GM12878 (cell line): ENCODE measurements around the gene ATXN7L1. TPM values are rescaled to one million over a fixed set of nuclear protein-coding genes. Genes with fewer than 3 reads are reported as not detected.

Source experiments
- ATAC-seq: fragments of 200-7000 bp; cut with Tn5 transposase; 3 replicates; pipeline ENCODE4 v1.9.1; 2020; ENCODE audit warnings: mild to moderate bottlenecking, moderate library complexity
- BruUV-seq: library from RNA; stranded (reverse); fragments of 400-500 nt; replicated peaks from 2 replicates; lab custom pipeline; 2021; lab: Mats Ljungman, UMichigan
- CTCF ChIA-PET: fragments of 300-600 bp; sonication (Branson Sonifier 250); formaldehyde crosslinking; extraction: SDS; loops from one replicate; lab custom pipeline; 2021; ENCODE audit warnings: inconsistent platforms; lab: Yijun Ruan, JAX
- POLR2A ChIA-PET: fragments of 350-600 bp; formaldehyde crosslinking; extraction: SDS; loops from one replicate; lab custom pipeline; 2021; ENCODE audit warnings: inconsistent platforms; lab: Charles Lee
- RAD21 ChIA-PET: fragments of 300-600 bp; sonication (Branson Sonifier 250); formaldehyde crosslinking; loops from one replicate; lab custom pipeline; 2023; ENCODE audit warnings: antibody characterized with exemption; ENCODE audit not compliant: unreplicated experiment; lab: Charles Lee
- SMC1A ChIA-PET: fragments of 300-600 bp; sonication (Branson Sonifier 250); formaldehyde crosslinking; loops from one replicate; lab custom pipeline; 2023; ENCODE audit not compliant: unreplicated experiment, uncharacterized antibody; lab: Charles Lee
- DNase-seq: peaks from one replicate; pipeline ENCODE4 v3.0.0-alpha.2; 2011; ENCODE audit warnings: low read depth, low spot score
- FAIRE-seq: peaks from 3 replicates; lab custom pipeline; 2011; peaks lifted over from hg19 to GRCh38; lab: Jason Lieb, UNC
- H2AFZ ChIP-seq: 2 replicates; pipeline ENCODE4 v1.6.0; 2011; ENCODE audit warnings: low read depth, low read length, control low read depth; ENCODE audit not compliant: control insufficient read depth
- H3K27ac ChIP-seq: 2 replicates; pipeline ENCODE4 v1.5.1; 2011; ENCODE audit warnings: control low read depth; ENCODE audit not compliant: control insufficient read depth, insufficient read depth
- H3K27me3 ChIP-seq, 2 experiments: replicated peaks in 1 of 2; 2 replicates each; pipeline versions ENCODE4 v1.6.0 to v1.6.1; 2011; ENCODE audit warnings: low read length in 1 of 2; ENCODE audit not compliant: control insufficient read depth in 2 of 2, insufficient read depth in 2 of 2
- H3K36me3 ChIP-seq, 2 experiments: 2 replicates each; pipeline ENCODE4 v1.5.1; 2011; ENCODE audit warnings: low read length in 1 of 2; ENCODE audit not compliant: control insufficient read depth in 2 of 2, insufficient read depth in 2 of 2
- H3K4me1 ChIP-seq: 2 replicates; pipeline ENCODE4 v1.6.1; 2011; ENCODE audit warnings: mild to moderate bottlenecking, low read length, moderate library complexity, mixed read lengths; ENCODE audit not compliant: control insufficient read depth, insufficient read depth
- H3K4me2 ChIP-seq: 2 replicates; pipeline ENCODE4 v1.6.0; 2011; ENCODE audit warnings: control low read depth; ENCODE audit not compliant: control insufficient read depth, insufficient read depth
- H3K4me3 ChIP-seq: fragments of 200-600 bp; sonication (generic); 2 replicates; pipeline ENCODE4 v1.5.1; 2016
- H3K79me2 ChIP-seq: 2 replicates; pipeline ENCODE4 v1.6.0; 2011; ENCODE audit warnings: low read length; ENCODE audit not compliant: control insufficient read depth, insufficient read depth
- H3K9ac ChIP-seq: 2 replicates; pipeline ENCODE4 v1.8.0; 2011; ENCODE audit warnings: low read length, control low read depth, mixed read lengths; ENCODE audit not compliant: control insufficient read depth, insufficient read depth
- H3K9me3 ChIP-seq: replicated peaks from 3 replicates; pipeline ENCODE4 v1.5.1; 2011; ENCODE audit warnings: mild to moderate bottlenecking, low read length; ENCODE audit not compliant: control insufficient read depth, insufficient read depth
- H4K20me1 ChIP-seq: 2 replicates; pipeline ENCODE4 v1.6.0; 2011; ENCODE audit not compliant: control insufficient read depth, insufficient read depth
- CREB1 ChIP-seq: IDR thresholded peaks from 2 replicates; pipeline ENCODE4 v1.6.1; 2012; ENCODE audit warnings: low read depth, mild to moderate bottlenecking, inconsistent platforms
- POLR2AphosphoS2 ChIP-seq: IDR thresholded peaks from 2 replicates; pipeline ENCODE4 v1.6.1; 2011; ENCODE audit warnings: low read depth, mild to moderate bottlenecking, low read length, improper control_type of control experiment, moderate library complexity
- TAF1 ChIP-seq: IDR thresholded peaks from 2 replicates; pipeline ENCODE4 v1.6.1; 2011; ENCODE audit warnings: mild to moderate bottlenecking, low read depth, low read length, borderline replicate concordance
- in situ Hi-C: fragments of 300-500 bp; cut with MboI; formaldehyde crosslinking; loops from 9 replicates; pipeline ENCODE4 v1.14.3; 2018; ENCODE audit warnings: mixed read lengths
- intact Hi-C: fragments of 100-400 bp; cut with micrococcal nuclease; formaldehyde crosslinking; loops from one replicate; pipeline ENCODE4 v1.14.2; 2022; ENCODE audit not compliant: unreplicated experiment
- polyA plus RNA-seq, 11 experiments: library from polyadenylated mRNA; depleted of rRNA in 4 of 11; unstranded in 6 of 11; stranded (reverse) in 5 of 11; fragments of >200 nt; fragmentation: Nextera tagmentation in 4 of 11; fragmentation: Illumina TruSeq in 1 of 11; extraction: Ambion mirVana in 4 of 11; extraction: Trizol in 1 of 11; gene quantifications; 1 replicate in 1 of 11; 2 replicates in 10 of 11; pipeline versions ENCODE4 v1.2.1 to v1.2.3, GENCODE V29; 2011 to 2016; ENCODE audit warnings: inconsistent platforms in 2 of 11, missing spikeins in 2 of 11, low read depth in 1 of 11
- total RNA-seq, 4 experiments: library from RNA; depleted of rRNA in 3 of 4; stranded (reverse); fragments of >200 nt in 3 of 4; fragmentation: Illumina TruSeq in 1 of 4; extraction: Trizol in 1 of 4; gene quantifications; 2 replicates each; pipeline versions ENCODE4 v1.2.1 to v1.2.3, GENCODE V29; 2013 to 2021
- TF ChIP-seq, protein P1 (sequence below): fragments of 450-650 bp; IDR thresholded peaks from 2 replicates; pipeline ENCODE4 v1.6.1; 2017; ENCODE audit warnings: mild to moderate bottlenecking, moderate library complexity

The ATXN7L1 gene
- total and polyA plus RNA-seq, 10 of the 15 experiments (the other 5 are each of a cell fraction or from before 2014, with no cell fraction given), result 0.40 to 2.9 (median 1.2) TPM

DNA sequence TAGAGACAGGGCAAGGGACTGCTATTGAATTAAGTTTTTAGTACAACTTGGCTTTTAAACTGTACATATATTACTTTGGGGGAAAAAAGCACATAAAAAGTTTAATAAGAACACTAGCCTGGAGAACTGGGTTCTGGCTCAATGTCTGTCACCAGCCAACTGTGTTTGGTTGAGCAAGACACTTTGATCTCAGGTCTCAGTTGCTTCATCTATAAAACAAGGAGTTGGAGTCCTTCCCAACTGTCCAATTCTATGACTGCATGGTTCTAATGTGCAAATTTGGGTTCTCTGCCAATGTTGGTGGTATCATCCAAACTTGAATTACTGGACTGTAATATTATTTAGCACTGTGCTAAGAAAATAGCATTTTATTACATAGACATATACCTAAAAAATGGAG, 50.3 kb downstream of the ATXN7L1 start:
- TF ChIP-seq POLR2AphosphoS2, result no peak
- no peak for TF ChIP-seq CREB1
- TF ChIP-seq TAF1, result no peak
- TF ChIP-seq, protein P1, sequence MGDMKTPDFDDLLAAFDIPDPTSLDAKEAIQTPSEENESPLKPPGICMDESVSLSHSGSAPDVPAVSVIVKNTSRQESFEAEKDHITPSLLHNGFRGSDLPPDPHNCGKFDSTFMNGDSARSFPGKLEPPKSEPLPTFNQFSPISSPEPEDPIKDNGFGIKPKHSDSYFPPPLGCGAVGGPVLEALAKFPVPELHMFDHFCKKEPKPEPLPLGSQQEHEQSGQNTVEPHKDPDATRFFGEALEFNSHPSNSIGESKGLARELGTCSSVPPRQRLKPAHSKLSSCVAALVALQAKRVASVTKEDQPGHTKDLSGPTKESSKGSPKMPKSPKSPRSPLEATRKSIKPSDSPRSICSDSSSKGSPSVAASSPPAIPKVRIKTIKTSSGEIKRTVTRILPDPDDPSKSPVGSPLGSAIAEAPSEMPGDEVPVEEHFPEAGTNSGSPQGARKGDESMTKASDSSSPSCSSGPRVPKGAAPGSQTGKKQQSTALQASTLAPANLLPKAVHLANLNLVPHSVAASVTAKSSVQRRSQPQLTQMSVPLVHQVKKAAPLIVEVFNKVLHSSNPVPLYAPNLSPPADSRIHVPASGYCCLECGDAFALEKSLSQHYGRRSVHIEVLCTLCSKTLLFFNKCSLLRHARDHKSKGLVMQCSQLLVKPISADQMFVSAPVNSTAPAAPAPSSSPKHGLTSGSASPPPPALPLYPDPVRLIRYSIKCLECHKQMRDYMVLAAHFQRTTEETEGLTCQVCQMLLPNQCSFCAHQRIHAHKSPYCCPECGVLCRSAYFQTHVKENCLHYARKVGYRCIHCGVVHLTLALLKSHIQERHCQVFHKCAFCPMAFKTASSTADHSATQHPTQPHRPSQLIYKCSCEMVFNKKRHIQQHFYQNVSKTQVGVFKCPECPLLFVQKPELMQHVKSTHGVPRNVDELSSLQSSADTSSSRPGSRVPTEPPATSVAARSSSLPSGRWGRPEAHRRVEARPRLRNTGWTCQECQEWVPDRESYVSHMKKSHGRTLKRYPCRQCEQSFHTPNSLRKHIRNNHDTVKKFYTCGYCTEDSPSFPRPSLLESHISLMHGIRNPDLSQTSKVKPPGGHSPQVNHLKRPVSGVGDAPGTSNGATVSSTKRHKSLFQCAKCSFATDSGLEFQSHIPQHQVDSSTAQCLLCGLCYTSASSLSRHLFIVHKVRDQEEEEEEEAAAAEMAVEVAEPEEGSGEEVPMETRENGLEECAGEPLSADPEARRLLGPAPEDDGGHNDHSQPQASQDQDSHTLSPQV, result no peak
- H2AFZ ChIP-seq, result no peak overlapping the region
- H3K4me2 ChIP-seq, result no peak overlapping the region
- H3K79me2 ChIP-seq, result no peaks in the 10 kb centered on the region
- DNase-seq (no peak), ATAC-seq (no peak), FAIRE-seq (no peak)
- no peaks in the 10 kb centered on the region for H3K36me3 ChIP-seq
- H3K27me3 ChIP-seq, result peaks cover 2 to 22% of the 10 kb centered on the region in 2 experiments; a peak in 3 of 4 replicates
- ChIA-PET CTCF (interaction anchor here (0.9 to 2.5 kb wide), 4 partner anchors 27 to 169 kb away, joined by 3 to 6 read pairs (median 3); no protein-coding TSS in a partner anchor), RAD21 (no interaction called here), POLR2A (no interaction called here), SMC1A (no interaction called here)
- no peaks in the 10 kb centered on the region for H3K4me1 ChIP-seq
- in situ Hi-C loops (no loop called here), intact Hi-C loops (no loop called here)
- no peak overlapping the region for H3K9ac ChIP-seq
- no peak overlapping the region for H3K4me3 ChIP-seq
- H4K20me1 ChIP-seq, result no peaks in the 10 kb centered on the region
- H3K9me3 ChIP-seq, result no peaks in the 10 kb centered on the region; the same call in 2 of the 3 replicates
- no peak overlapping the region for H3K27ac ChIP-seq
- no TSS peak for BruUV-seq
